GM12891 (cell line): ENCODE data around the gene SPX.

Experiments
- DNase-seq: peaks from one replicate; pipeline ENCODE4 v3.0.0; 2011; ENCODE audit warnings: low spot score; ENCODE audit not compliant: insufficient read length
- FAIRE-seq: peaks from 2 replicates; lab custom pipeline; 2011; peaks lifted over from hg19 to GRCh38; lab: Jason Lieb, UNC
- PAX5 ChIP-seq: IDR thresholded peaks from 2 replicates; pipeline ENCODE4 v1.6.1; 2011; ENCODE audit warnings: low read length, moderate library complexity, mild to moderate bottlenecking; ENCODE audit not compliant: insufficient read depth, severe bottlenecking
- POLR2A ChIP-seq: IDR thresholded peaks from 2 replicates; pipeline ENCODE4 v1.6.1; 2011; ENCODE audit warnings: low read depth, low read length, control low read depth
- POLR2AphosphoS5 ChIP-seq: IDR thresholded peaks from 2 replicates; pipeline ENCODE4 v1.6.1; 2011; ENCODE audit warnings: low read depth, low read length, control low read depth
- POU2F2 ChIP-seq: IDR thresholded peaks from 2 replicates; pipeline ENCODE4 v1.6.1; 2011; ENCODE audit warnings: low read depth, mild to moderate bottlenecking, control low read depth, low read length, moderate library complexity
- SPI1 ChIP-seq: IDR thresholded peaks from 2 replicates; pipeline ENCODE4 v1.6.1; 2011; ENCODE audit warnings: low read depth, low read length, control low read depth
- TAF1 ChIP-seq: IDR thresholded peaks from 2 replicates; pipeline ENCODE4 v1.6.1; 2011; ENCODE audit warnings: low read depth, low read length, control low read depth

SPX gene

DNA sequence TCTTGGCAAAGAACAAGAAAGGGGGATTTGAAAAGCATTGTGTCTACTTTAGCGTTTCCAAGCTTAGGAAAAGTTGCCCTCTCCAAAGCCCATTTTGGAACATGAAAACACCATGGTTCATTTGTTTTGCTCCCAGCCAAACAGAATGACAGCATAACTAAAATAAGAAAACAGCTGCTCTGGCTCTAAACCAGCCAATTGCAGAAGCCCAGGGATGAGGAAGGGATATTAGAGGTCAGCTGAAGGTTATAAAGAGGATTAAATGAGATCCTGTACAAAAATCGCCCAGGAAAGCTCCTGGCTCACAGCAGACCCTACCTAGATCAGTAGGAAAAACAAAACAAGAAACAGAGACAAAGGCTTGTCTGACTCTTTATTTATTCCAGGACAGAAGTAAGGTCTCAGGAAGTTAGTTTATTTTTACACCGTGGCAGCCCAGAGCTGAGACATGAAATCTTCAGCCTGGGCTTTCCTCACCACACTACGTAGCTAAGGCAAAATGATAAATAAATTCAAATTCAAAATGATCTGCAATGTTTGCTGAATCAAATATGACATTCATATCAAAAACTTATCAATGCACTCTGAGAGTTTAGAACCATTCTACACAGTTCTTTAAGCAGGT, 25.9 kb downstream of the SPX start:
- no peak for DNase-seq
- TF ChIP-seq PAX5 = no peak
- no peak for TF ChIP-seq POLR2A
- TF ChIP-seq TAF1 = no peak
- TF ChIP-seq POLR2AphosphoS5 = no peak
- TF ChIP-seq SPI1 = no peak
- TF ChIP-seq POU2F2 = no peak
- no peak for FAIRE-seq

DNA sequence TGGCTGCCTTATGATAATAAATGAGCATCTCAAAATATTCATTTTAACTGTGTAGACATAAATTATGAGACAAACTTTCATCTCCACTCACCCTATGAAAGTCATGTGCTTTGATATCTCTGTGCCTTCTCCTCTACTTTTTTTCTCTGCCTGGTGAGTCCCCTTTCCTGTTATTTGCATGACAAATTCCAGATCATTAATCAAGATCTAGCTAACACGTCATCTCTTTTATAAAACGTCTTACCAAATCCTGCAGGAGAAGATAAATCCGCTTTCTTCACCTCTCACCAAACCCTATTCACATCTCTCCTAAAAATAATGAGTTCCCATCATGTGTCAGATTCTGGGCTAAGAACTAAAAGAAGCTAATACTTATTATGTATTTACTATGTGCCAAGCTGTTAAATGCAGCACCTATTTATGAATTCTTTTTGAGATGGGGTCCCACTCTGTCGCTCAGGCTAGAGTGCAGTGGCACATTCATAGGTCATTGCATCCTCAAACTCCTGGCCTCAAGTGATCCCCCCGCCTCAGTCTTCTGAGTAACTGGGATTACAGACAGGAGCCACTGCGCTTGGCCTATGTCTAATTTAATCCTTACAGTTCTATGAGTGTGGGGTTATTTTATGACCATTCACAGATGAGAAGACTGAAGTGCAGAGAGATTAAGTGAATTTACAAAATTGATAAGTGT, 26.7 kb downstream of the SPX start:
- no peak for DNase-seq
- no peak for FAIRE-seq
- TF ChIP-seq POLR2A (no peak), PAX5 (no peak), POLR2AphosphoS5 (no peak), TAF1 (no peak), POU2F2 (no peak), SPI1 (no peak)

- no peak for TF ChIP-seq PAX5
- no peak for TF ChIP-seq POU2F2
- no peak for TF ChIP-seq TAF1
- TF ChIP-seq POLR2A = no peak
- TF ChIP-seq POLR2AphosphoS5 = no peak
- TF ChIP-seq SPI1 = no peak
- DNase-seq (no peak), FAIRE-seq (no peak)
Measured at GRCh38 chr12:21553329-21553675, 27.2 kb downstream of the SPX start.

DNA sequence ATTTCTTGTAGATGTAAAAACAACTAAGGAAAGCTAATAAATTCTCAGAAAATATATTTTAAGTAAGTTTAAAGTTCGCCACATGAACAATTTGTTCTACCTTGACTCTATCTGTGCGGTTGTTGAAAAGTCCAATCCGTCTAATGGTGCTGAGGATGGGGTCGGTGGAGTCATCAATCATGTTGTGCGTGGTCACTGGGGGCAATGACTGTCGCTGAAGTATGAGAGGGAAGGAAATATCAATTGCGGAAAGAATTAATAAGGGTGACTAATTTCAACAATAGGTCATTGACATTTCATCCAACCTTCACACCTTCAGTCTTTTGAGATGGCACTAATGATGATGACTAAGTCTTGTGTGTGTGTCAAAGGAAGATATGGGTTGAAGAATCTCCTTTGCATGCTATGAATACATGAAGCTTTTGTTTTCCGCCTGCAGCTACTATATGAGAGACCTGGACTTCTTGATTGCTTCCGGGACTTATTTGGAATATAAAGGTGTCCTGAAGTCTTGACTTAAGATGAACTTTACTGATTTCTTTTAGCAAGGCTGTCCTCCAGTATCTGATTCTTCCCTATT, 32.1 kb downstream of the SPX start:
- FAIRE-seq = no peak
- DNase-seq = no peak
- no peak for TF ChIP-seq POLR2AphosphoS5
- TF ChIP-seq POU2F2 = no peak
- TF ChIP-seq TAF1 = no peak
- no peak for TF ChIP-seq SPI1
- no peak for TF ChIP-seq POLR2A
- TF ChIP-seq PAX5 = no peak

GRCh38 chr12:21559855-21560569, 33.9 kb downstream of the SPX start:
- FAIRE-seq (no peak), DNase-seq (no peak)
- no peak for TF ChIP-seq POLR2AphosphoS5
- no peak for TF ChIP-seq TAF1
- no peak for TF ChIP-seq SPI1
- no peak for TF ChIP-seq POU2F2
- no peak for TF ChIP-seq POLR2A
- no peak for TF ChIP-seq PAX5

DNA sequence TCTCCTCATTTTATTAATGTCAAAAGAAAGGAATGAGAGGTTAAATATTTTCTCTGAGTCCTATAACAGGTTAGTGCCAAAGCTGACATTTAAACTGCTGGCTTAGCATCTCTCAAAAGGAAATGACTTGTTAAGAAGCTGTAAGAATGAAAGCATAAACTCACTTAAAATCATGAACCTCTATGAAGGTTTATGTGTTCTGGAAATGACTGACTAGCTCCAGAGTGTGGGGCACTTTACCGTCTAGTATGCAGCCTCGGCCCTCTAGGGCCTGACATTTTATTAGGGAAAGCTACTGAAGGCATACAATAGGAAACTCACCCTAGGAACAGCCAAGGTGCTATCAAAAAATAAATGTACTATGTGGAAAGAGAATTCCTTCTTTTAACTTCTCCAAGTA, 35.1 kb downstream of the SPX start:
- DNase-seq = no peak
- no peak for FAIRE-seq
- TF ChIP-seq POLR2A = no peak
- no peak for TF ChIP-seq PAX5
- no peak for TF ChIP-seq TAF1
- no peak for TF ChIP-seq SPI1
- no peak for TF ChIP-seq POLR2AphosphoS5
- TF ChIP-seq POU2F2 = no peak

DNA sequence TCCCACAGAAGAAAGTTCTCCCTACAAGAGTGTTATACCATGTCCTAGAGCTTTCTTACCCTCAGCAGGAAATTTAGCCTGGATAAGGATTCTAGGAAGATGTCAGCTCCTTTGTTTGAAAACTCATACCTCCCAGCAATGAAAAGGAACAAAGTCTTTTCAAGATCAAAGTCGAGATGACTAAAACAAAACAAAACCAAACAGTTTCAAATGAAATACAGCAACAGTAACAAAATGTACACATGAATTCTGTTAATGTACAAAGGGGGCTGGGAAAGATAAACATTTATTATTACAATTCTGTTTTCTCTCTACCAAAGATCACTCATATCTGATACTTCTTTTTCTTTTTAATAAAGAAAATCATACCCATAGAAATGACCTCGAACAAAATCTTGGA, 36.8 kb downstream of the SPX start:
- DNase-seq (no peak), FAIRE-seq (no peak)
- TF ChIP-seq PAX5 = no peak
- TF ChIP-seq POLR2AphosphoS5 = no peak
- TF ChIP-seq POLR2A = no peak
- TF ChIP-seq TAF1 = no peak
- no peak for TF ChIP-seq SPI1
- no peak for TF ChIP-seq POU2F2

DNA sequence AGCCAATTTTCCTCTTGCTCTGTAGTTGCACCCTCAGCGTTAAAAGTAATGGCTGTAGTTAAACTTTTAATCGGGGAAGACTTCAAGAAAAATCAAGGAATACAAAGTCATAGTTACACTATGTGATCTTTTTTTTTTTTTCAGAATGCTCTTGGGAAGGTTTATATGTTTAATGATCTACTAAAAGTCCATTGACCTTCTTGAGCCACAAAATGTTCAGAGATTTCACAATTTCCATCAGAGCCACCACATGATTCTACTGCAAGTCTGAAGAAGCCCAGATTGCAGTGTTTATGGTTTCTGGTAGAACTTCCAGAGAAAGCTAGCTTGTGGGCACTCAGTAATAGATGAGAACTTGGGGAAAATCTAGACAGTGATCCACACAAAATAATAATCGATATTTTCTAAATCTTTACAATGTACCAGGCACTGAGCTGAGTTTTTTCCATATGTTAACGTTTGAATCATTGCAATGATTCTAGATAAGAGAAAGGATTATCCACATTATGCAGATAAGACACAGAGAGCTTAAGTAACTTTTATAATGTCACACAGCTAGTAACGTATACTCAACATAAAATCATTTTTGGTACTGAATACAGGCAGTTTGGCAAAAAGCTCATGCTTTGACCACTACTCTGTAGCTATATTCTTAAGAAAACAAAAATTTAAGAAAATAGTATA, 40.3 kb downstream of the SPX start:
- FAIRE-seq = no peak
- no peak for DNase-seq
- TF ChIP-seq POU2F2 = no peak
- TF ChIP-seq POLR2AphosphoS5 = no peak
- TF ChIP-seq POLR2A = no peak
- no peak for TF ChIP-seq PAX5
- no peak for TF ChIP-seq SPI1
- no peak for TF ChIP-seq TAF1

- TF ChIP-seq SPI1 = no peak
- no peak for TF ChIP-seq PAX5
- TF ChIP-seq POLR2AphosphoS5 = no peak
- no peak for TF ChIP-seq POU2F2
- TF ChIP-seq TAF1 = no peak
- no peak for TF ChIP-seq POLR2A
- no peak for FAIRE-seq
- no peak for DNase-seq
Measured at GRCh38 chr12:21566907-21567394, 40.9 kb downstream of the SPX start.
